NCI-H526 treated with DMSO at 0.1 percent for 48 hours (cell line): ENCODE results near the gene CASTOR1.

ENCODE experiments used
- DNase-seq: peaks from one replicate; lab custom pipeline; 2025; lab: John Stamatoyannopoulos, UW

The CASTOR1 gene

GRCh38 chr22:30284666-30285065, 4.6 kb downstream of the CASTOR1 start:
- no peak for DNase-seq

GRCh38 chr22:30284172-30284571, 5.1 kb downstream of the CASTOR1 start:
- DNase-seq, result no peak

GRCh38 chr22:30283342-30283741, 6.0 kb downstream of the CASTOR1 start:
- DNase-seq, result no peak

- DNase-seq, result no peak
These were observed 6.7 kb downstream of the CASTOR1 start for GRCh38 chr22:30282616-30283046.

GRCh38 chr22:30280505-30280904, 8.8 kb downstream of the CASTOR1 start:
- DNase-seq, result no peak

GRCh38 chr22:30279932-30280331, 9.4 kb downstream of the CASTOR1 start:
- DNase-seq, result no peak

- DNase-seq, result no peak
These were observed 10.1 kb downstream of the CASTOR1 start for GRCh38 chr22:30279046-30279788.

- no peak for DNase-seq
These were observed 11.6 kb downstream of the CASTOR1 start for GRCh38 chr22:30277547-30278344.

- DNase-seq, result no peak
These were observed 13.3 kb downstream of the CASTOR1 start for GRCh38 chr22:30276039-30276438.

GRCh38 chr22:30275625-30276024, 13.7 kb downstream of the CASTOR1 start:
- no peak for DNase-seq

GRCh38 chr22:30274437-30274812, 14.9 kb downstream of the CASTOR1 start:
- DNase-seq, result no peak

- no peak for DNase-seq
These were observed 15.4 kb downstream of the CASTOR1 start for GRCh38 chr22:30273711-30274436.

GRCh38 chr22:30272781-30273601, 16.3 kb downstream of the CASTOR1 start:
- DNase-seq, result no peak

GRCh38 chr22:30270832-30271231, 18.5 kb downstream of the CASTOR1 start:
- DNase-seq, result no peak

GRCh38 chr22:30268331-30268730, 21.0 kb downstream of the CASTOR1 start:
- no peak for DNase-seq

GRCh38 chr22:30267382-30268302, 21.7 kb downstream of the CASTOR1 start:
- no peak for DNase-seq

GRCh38 chr22:30266445-30267381, 22.6 kb downstream of the CASTOR1 start, which contains the start of gene OSM:
OSM (minus strand) TSS chr22:30266851; CDS start chr22:30266799, 52 bp downstream.
- no peak for DNase-seq

GRCh38 chr22:30265823-30266444, 23.4 kb downstream of the CASTOR1 start:
- DNase-seq, result no peak

- no peak for DNase-seq
These were observed 24.1 kb downstream of the CASTOR1 start for GRCh38 chr22:30265131-30265720.
